ENCODE data around the gene KDF1. TPM values are rescaled to one million over a fixed set of nuclear protein-coding genes. Genes with fewer than 3 reads are reported as not detected.

Gene KDF1
- total and polyA plus RNA-seq, 2 of the 13 experiments (the other 11 are each of a cell fraction or from before 2014, with no cell fraction given), result 1.9 to 4.9 TPM

GRCh38 chr1:27000090-27000816 is 40.0 kb upstream of the KDF1 start (continued):
- no peak for TF ChIP-seq CREB1 (IDR thresholded peaks at IDR 0.05)
- peak; percentile 25; the same call in 1 of the 2 replicates for TF ChIP-seq CREB1 (CRISPR knock-in tag; IDR thresholded peaks at IDR 0.05)
- no peak for TF ChIP-seq FUBP1 (CRISPR knock-in tag; IDR thresholded peaks at IDR 0.05; ENCODE audit: borderline replicate concordance)
- TF ChIP-seq ZNF737 (CRISPR knock-in tag; IDR thresholded peaks at IDR 0.05; ENCODE audit: borderline replicate concordance), result no peak
- no peak for TF ChIP-seq FOSL2 (CRISPR knock-in tag; IDR thresholded peaks at IDR 0.05)
- TF ChIP-seq ZBTB21 (CRISPR knock-in tag; IDR thresholded peaks at IDR 0.05), result no peak
- no peak for TF ChIP-seq IKZF1 (IDR thresholded peaks at IDR 0.05)
- TF ChIP-seq NR2F2 (IDR thresholded peaks at IDR 0.05; ENCODE audit: borderline replicate concordance, low read depth), result no peak
- TF ChIP-seq GMEB1 (CRISPR knock-in tag; IDR thresholded peaks at IDR 0.05; ENCODE audit: borderline replicate concordance), result no peak
- TF ChIP-seq ZNF407 (CRISPR knock-in tag; IDR thresholded peaks at IDR 0.05; ENCODE audit: not compliant biosample characterization), result no peak
- TF ChIP-seq PAWR (CRISPR knock-in tag; IDR thresholded peaks at IDR 0.05; ENCODE audit: borderline replicate concordance), result no peak
- TF ChIP-seq ZNF33B (CRISPR knock-in tag; IDR thresholded peaks at IDR 0.05), result no peak
- no peak for TF ChIP-seq ZNF414 (CRISPR knock-in tag; IDR thresholded peaks at IDR 0.05)
- no peak for TF ChIP-seq HNRNPK (IDR thresholded peaks at IDR 0.05; ENCODE audit: low read depth, low read length, poor library complexity, severe bottlenecking)
- no peak for TF ChIP-seq ZNF788 (CRISPR knock-in tag; IDR thresholded peaks at IDR 0.05; ENCODE audit: borderline replicate concordance)
- TF ChIP-seq ZNF136 (CRISPR knock-in tag; IDR thresholded peaks at IDR 0.05; ENCODE audit: low read depth), result no peak
- no peak for TF ChIP-seq ZC3H4 (CRISPR knock-in tag; IDR thresholded peaks at IDR 0.05; ENCODE audit: borderline replicate concordance)
